GM20431 (cell line): ENCODE data around the gene ASB2.

Experiments
- in situ Hi-C: fragments of 300-500 bp; cut with MseI, MboI; formaldehyde crosslinking; loops from one replicate; pipeline ENCODE4 v1.15.0; 2020; ENCODE audit warnings: low sequenced_read_pairs; ENCODE audit not compliant: unreplicated experiment

The ASB2 gene

GRCh38 chr14:93953739-93954515, 22.4 kb downstream of the ASB2 start:
- in situ Hi-C loops, result no loop called here

- in situ Hi-C loops, result no loop called here
Observed at GRCh38 chr14:93953263-93953662, 23.1 kb downstream of the ASB2 start.

- in situ Hi-C loops, result no loop called here
Observed at GRCh38 chr14:93952829-93953228, 23.5 kb downstream of the ASB2 start.

- in situ Hi-C loops, result no loop called here
Observed at GRCh38 chr14:93951635-93952540, 24.5 kb downstream of the ASB2 start.

- in situ Hi-C loops, result no loop called here
Observed at GRCh38 chr14:93950948-93951634, 25.3 kb downstream of the ASB2 start.

GRCh38 chr14:93949511-93950075, 26.8 kb downstream of the ASB2 start:
- in situ Hi-C loops, result no loop called here

- in situ Hi-C loops, result no loop called here
Observed at GRCh38 chr14:93947282-93947681, 29.1 kb downstream of the ASB2 start.

GRCh38 chr14:93946541-93947090, 29.8 kb downstream of the ASB2 start:
- in situ Hi-C loops, result no loop called here

- in situ Hi-C loops, result no loop called here
Observed at GRCh38 chr14:93946104-93946503, 30.3 kb downstream of the ASB2 start.

- in situ Hi-C loops, result no loop called here
Observed at GRCh38 chr14:93945070-93945399, 31.3 kb downstream of the ASB2 start.

- in situ Hi-C loops, result no loop called here
Observed at GRCh38 chr14:93944348-93945069, 31.9 kb downstream of the ASB2 start.

- in situ Hi-C loops, result no loop called here
Observed at GRCh38 chr14:93943930-93944329, 32.4 kb downstream of the ASB2 start.

GRCh38 chr14:93943052-93943451, 33.3 kb downstream of the ASB2 start:
- in situ Hi-C loops, result no loop called here

- in situ Hi-C loops, result no loop called here
Observed at GRCh38 chr14:93941293-93941910, 35.0 kb downstream of the ASB2 start.

GRCh38 chr14:93940437-93940836, 35.9 kb downstream of the ASB2 start:
- in situ Hi-C loops, result no loop called here

- in situ Hi-C loops, result loop anchor here (5.0 kb wide), 1 partner anchor 63 kb away; no protein-coding TSS in a partner anchor
Observed at GRCh38 chr14:93939304-93940229, 36.8 kb downstream of the ASB2 start.

GRCh38 chr14:93938751-93939303, 37.5 kb downstream of the ASB2 start:
- in situ Hi-C loops, result loop anchor here (5.0 kb wide), 1 partner anchor 63 kb away; no protein-coding TSS in a partner anchor

GRCh38 chr14:93937519-93937918, 38.9 kb downstream of the ASB2 start:
- in situ Hi-C loops, result loop anchor here (5.0 kb wide), 1 partner anchor 65 kb away; no protein-coding TSS in a partner anchor
